Fibroblast of lung (primary cell): ENCODE results near the gene AFF2. TPM values are rescaled to one million over a fixed set of nuclear protein-coding genes. Genes with fewer than 3 reads are reported as not detected.

ENCODE experiments used
- DNase-seq, 2 donors: peaks; one replicate each; pipeline versions ENCODE4 v3.0.0 to v3.0.0-alpha.2; 2010; ENCODE audit warnings: low read depth in 2 of 2
- H2AFZ ChIP-seq: 2 replicates; pipeline ENCODE4 v1.5.1; 2012; ENCODE audit warnings: low read length, control low read depth, inconsistent platforms
- H3K27ac ChIP-seq: 2 replicates; pipeline ENCODE4 v1.5.1; 2011; ENCODE audit warnings: low read length, control low read depth; ENCODE audit not compliant: insufficient read depth
- H3K27me3 ChIP-seq: 2 replicates; pipeline ENCODE4 v1.5.1; 2011; ENCODE audit warnings: mild to moderate bottlenecking, low read length; ENCODE audit not compliant: control insufficient read depth, insufficient read depth
- H3K36me3 ChIP-seq: 2 replicates; pipeline ENCODE4 v1.5.1; 2011; ENCODE audit warnings: low read length; ENCODE audit not compliant: control insufficient read depth, insufficient read depth
- H3K4me1 ChIP-seq: 2 replicates; pipeline ENCODE4 v1.5.1; 2011; ENCODE audit warnings: low read length; ENCODE audit not compliant: control insufficient read depth, insufficient read depth; ENCODE audit errors: extremely low read depth
- H3K4me2 ChIP-seq: 2 replicates; pipeline ENCODE4 v1.5.1; 2011; ENCODE audit warnings: low read length, control low read depth; ENCODE audit not compliant: insufficient read depth; ENCODE audit errors: extremely low read depth
- H3K4me3 ChIP-seq, 4 experiments: fragments of 200-600 bp in 1 of 4; sonication (generic) in 1 of 4; replicated peaks in 1 of 4; 2 replicates each; pipeline ENCODE4 v1.5.1; 2011 to 2016; ENCODE audit warnings: low read length in 4 of 4, low read depth in 3 of 4, mild to moderate bottlenecking in 3 of 4, control low read depth in 2 of 4, inconsistent platforms in 1 of 4, mixed read lengths in 1 of 4; ENCODE audit not compliant: insufficient read depth in 1 of 4; ENCODE audit errors: control extremely low read depth in 1 of 4
- H3K79me2 ChIP-seq: 2 replicates; pipeline ENCODE4 v1.5.1; 2012; ENCODE audit warnings: mild to moderate bottlenecking, low read length, inconsistent platforms; ENCODE audit not compliant: control insufficient read depth, insufficient read depth
- H3K9ac ChIP-seq: 2 replicates; pipeline ENCODE4 v1.5.1; 2011; ENCODE audit warnings: mild to moderate bottlenecking, low read length, control low read depth; ENCODE audit not compliant: insufficient read depth
- H3K9me3 ChIP-seq: 2 replicates; pipeline ENCODE4 v1.5.1; 2012; ENCODE audit warnings: low read depth, low read length; ENCODE audit not compliant: control insufficient read depth, insufficient read depth
- H4K20me1 ChIP-seq: 2 replicates; pipeline ENCODE4 v1.5.1; 2011; ENCODE audit warnings: low read length; ENCODE audit not compliant: control insufficient read depth, insufficient read depth; ENCODE audit errors: extremely low read depth
- CTCF ChIP-seq, 2 donors: IDR thresholded peaks in 1 of 2; conservative IDR thresholded peaks in 1 of 2; 1 replicate in 1 of 2; 2 replicates in 1 of 2; pipeline ENCODE4 v1.5.1; 2011 to 2012; ENCODE audit warnings: low read length in 2 of 2, control low read depth in 1 of 2, inconsistent platforms in 1 of 2, low read depth in 1 of 2, mild to moderate bottlenecking in 1 of 2
- EZH2 ChIP-seq: IDR thresholded peaks from 2 replicates; pipeline ENCODE4 v1.5.1; 2012; ENCODE audit warnings: low read length, control low read depth, mild to moderate bottlenecking; ENCODE audit errors: missing control alignments
- polyA plus RNA-seq, 2 donors: library from polyadenylated mRNA; depleted of rRNA in 1 of 2; stranded (reverse) in 1 of 2; unstranded in 1 of 2; fragments of >200 nt; gene quantifications; 2 replicates each; pipeline ENCODE4 v1.2.1, GENCODE V29; 2011 to 2012; ENCODE audit warnings: missing spikeins in 1 of 2
- total RNA-seq: library from RNA; depleted of rRNA; stranded (reverse); fragments of >200 nt; gene quantifications from 2 replicates; pipeline ENCODE4 v1.2.1, GENCODE V29; 2014

Gene AFF2
- total and polyA plus RNA-seq, 2 donors (not counting 1 experiment from before 2014, with no cell fraction given), result under 0.01 to 0.05 TPM

GRCh38 chrX:148618470-148619445, 118.3 kb downstream of the AFF2 start:
- TF ChIP-seq CTCF (conservative IDR thresholded peaks at IDR 0.05 in 1 of 2, IDR thresholded peaks at IDR 0.05 in 1 of 2; ENCODE audit: low read depth in 1 of 2, low read length in 2 of 2) (no peak), EZH2 (no peak)

GRCh38 chrX:148620023-148620422, 119.6 kb downstream of the AFF2 start:
- H4K20me1 ChIP-seq, result no peaks in the 10 kb centered on the region
- no peaks in the 10 kb centered on the region for H3K79me2 ChIP-seq
- no peaks in the 10 kb centered on the region for H3K9me3 ChIP-seq
- H3K36me3 ChIP-seq, result no peaks in the 10 kb centered on the region
- no peak overlapping the region for H3K4me3 ChIP-seq
- peak in 1 of 2 donors; percentile 56 for DNase-seq
- no peak overlapping the region for H2AFZ ChIP-seq
- H3K9ac ChIP-seq, result no peak overlapping the region
- H3K27me3 ChIP-seq, result no peaks in the 10 kb centered on the region
- no peak overlapping the region for H3K4me2 ChIP-seq
- H3K4me1 ChIP-seq, result no peaks in the 10 kb centered on the region
- no peak overlapping the region for H3K27ac ChIP-seq
- TF ChIP-seq CTCF (conservative IDR thresholded peaks at IDR 0.05 in 1 of 2, IDR thresholded peaks at IDR 0.05 in 1 of 2; ENCODE audit: low read depth in 1 of 2, low read length in 2 of 2), result no peak
- no peak for TF ChIP-seq EZH2

More at GRCh38 chrX:148618470-148619445, 118.3 kb downstream of the AFF2 start:
- Histone ChIP-seq H3K9me3 (no peaks in the 10 kb centered on the region), H3K79me2 (no peaks in the 10 kb centered on the region), H3K4me1 (no peaks in the 10 kb centered on the region), H3K4me3 (no peak overlapping the region), H2AFZ (no peak overlapping the region), H3K9ac (no peak overlapping the region), H3K27me3 (no peaks in the 10 kb centered on the region), H3K36me3 (no peaks in the 10 kb centered on the region), H3K4me2 (no peak overlapping the region), H3K27ac (no peak overlapping the region), H4K20me1 (no peaks in the 10 kb centered on the region)
- no peak for DNase-seq

GRCh38 chrX:148624951-148625474, 124.6 kb downstream of the AFF2 start:
- TF ChIP-seq EZH2 (no peak), CTCF (conservative IDR thresholded peaks at IDR 0.05 in 1 of 2, IDR thresholded peaks at IDR 0.05 in 1 of 2; ENCODE audit: low read depth in 1 of 2, low read length in 2 of 2) (no peak)
- Histone ChIP-seq H3K27me3 (no peaks in the 10 kb centered on the region), H3K4me2 (no peak overlapping the region), H3K9ac (no peak overlapping the region), H2AFZ (no peak overlapping the region), H3K9me3 (no peaks in the 10 kb centered on the region), H3K4me3 (no peak overlapping the region), H3K36me3 (no peaks in the 10 kb centered on the region), H3K27ac (no peak overlapping the region), H3K4me1 (no peaks in the 10 kb centered on the region), H3K79me2 (no peaks in the 10 kb centered on the region), H4K20me1 (no peaks in the 10 kb centered on the region)
- DNase-seq, result no peak
